SJSA1 (cell line): ENCODE measurements around the gene PC. TPM values are rescaled to one million over a fixed set of nuclear protein-coding genes. Genes with fewer than 3 reads are reported as not detected.

ENCODE experiments used
- DNase-seq, 2 experiments: peaks; one replicate each; pipeline ENCODE4 v3.0.0-alpha.2; 2015 to 2020; ENCODE audit warnings: low spot score in 2 of 2, low read depth in 1 of 2
- H3K27ac ChIP-seq: fragments of 250-450 bp; sonication (Bioruptor Pico); 2 replicates; pipeline ENCODE4 v1.5.1; 2020; ENCODE audit warnings: mild to moderate bottlenecking, moderate library complexity
- H3K27me3 ChIP-seq: fragments of 250-450 bp; sonication (Bioruptor Pico); replicated peaks from 2 replicates; pipeline ENCODE4 v1.5.1; 2020; ENCODE audit warnings: mild to moderate bottlenecking, moderate library complexity
- H3K36me3 ChIP-seq: fragments of 250-450 bp; sonication (Bioruptor Pico); 2 replicates; pipeline ENCODE4 v1.5.1; 2020; ENCODE audit warnings: mild to moderate bottlenecking
- H3K4me1 ChIP-seq: fragments of 250-450 bp; sonication (Bioruptor Pico); replicated peaks from 2 replicates; pipeline ENCODE4 v1.6.1; 2021; ENCODE audit warnings: mild to moderate bottlenecking
- H3K4me3 ChIP-seq: fragments of 250-450 bp; sonication (Bioruptor Pico); 2 replicates; pipeline ENCODE4 v1.5.1; 2020; ENCODE audit warnings: mild to moderate bottlenecking
- H3K9me3 ChIP-seq: fragments of 250-450 bp; sonication (Bioruptor Pico); replicated peaks from 2 replicates; pipeline ENCODE4 v1.5.1; 2020; ENCODE audit warnings: mild to moderate bottlenecking
- total RNA-seq: library from RNA; depleted of rRNA; stranded (reverse); fragments of >200 nt; shearing (Covaris generic); gene quantifications from 2 replicates; pipeline ENCODE4 v1.2.3, GENCODE V29; 2014

The PC gene
- total RNA-seq, 1 experiment from 2014 or later: 42.0 TPM

GRCh38 chr11:66885950-66886440, 72.2 kb downstream of the PC start:
- Histone ChIP-seq H3K27me3 (no peaks in the 10 kb centered on the region), H3K9me3 (no peaks in the 10 kb centered on the region), H3K27ac (no peak overlapping the region), H3K4me3 (no peak overlapping the region), H3K4me1 (peaks cover 22% of the 10 kb centered on the region), H3K36me3 (no peaks in the 10 kb centered on the region)
- DNase-seq: no peak

GRCh38 chr11:66885469-66885868, 72.7 kb downstream of the PC start:
- Histone ChIP-seq H3K4me1 (peaks cover 22% of the 10 kb centered on the region), H3K27me3 (no peaks in the 10 kb centered on the region), H3K36me3 (no peaks in the 10 kb centered on the region), H3K27ac (no peak overlapping the region), H3K9me3 (no peaks in the 10 kb centered on the region), H3K4me3 (no peak overlapping the region)
- DNase-seq: no peak

- H3K27ac ChIP-seq: no peak overlapping the region
- DNase-seq: no peak
- no peaks in the 10 kb centered on the region for H3K9me3 ChIP-seq
- H3K27me3 ChIP-seq: no peaks in the 10 kb centered on the region
- peaks cover 22% of the 10 kb centered on the region for H3K4me1 ChIP-seq
- no peak overlapping the region for H3K4me3 ChIP-seq
- H3K36me3 ChIP-seq: no peaks in the 10 kb centered on the region
Measured at GRCh38 chr11:66884443-66884842, 73.7 kb downstream of the PC start.

GRCh38 chr11:66883016-66883965, 74.9 kb downstream of the PC start:
- no peaks in the 10 kb centered on the region for H3K9me3 ChIP-seq
- H3K27me3 ChIP-seq: no peaks in the 10 kb centered on the region
- H3K4me3 ChIP-seq: no peak overlapping the region
- H3K36me3 ChIP-seq: no peaks in the 10 kb centered on the region
- peak; percentile 77 to 85 for DNase-seq
- H3K27ac ChIP-seq: peak overlapping the region; percentile 52
- H3K4me1 ChIP-seq: peaks cover 26% of the 10 kb centered on the region

GRCh38 chr11:66882561-66883015, 75.6 kb downstream of the PC start:
- Histone ChIP-seq H3K4me1 (peaks cover 26% of the 10 kb centered on the region), H3K27me3 (no peaks in the 10 kb centered on the region), H3K4me3 (no peak overlapping the region), H3K27ac (no peak overlapping the region), H3K36me3 (no peaks in the 10 kb centered on the region), H3K9me3 (no peaks in the 10 kb centered on the region)
- DNase-seq: no peak

- no peak for DNase-seq
- Histone ChIP-seq H3K27me3 (no peaks in the 10 kb centered on the region), H3K27ac (no peak overlapping the region), H3K9me3 (no peaks in the 10 kb centered on the region), H3K36me3 (no peaks in the 10 kb centered on the region), H3K4me1 (peaks cover 26% of the 10 kb centered on the region), H3K4me3 (no peak overlapping the region)
Measured at GRCh38 chr11:66881927-66882452, 76.2 kb downstream of the PC start.

- no peak for DNase-seq
- H3K27ac ChIP-seq: no peak overlapping the region
- H3K27me3 ChIP-seq: no peaks in the 10 kb centered on the region
- no peaks in the 10 kb centered on the region for H3K36me3 ChIP-seq
- H3K9me3 ChIP-seq: no peaks in the 10 kb centered on the region
- no peak overlapping the region for H3K4me3 ChIP-seq
- peaks cover 23% of the 10 kb centered on the region for H3K4me1 ChIP-seq
Measured at GRCh38 chr11:66881451-66881835, 76.7 kb downstream of the PC start.

GRCh38 chr11:66880496-66881450, 77.4 kb downstream of the PC start:
- DNase-seq: no peak
- H3K4me1 ChIP-seq: peaks cover 23% of the 10 kb centered on the region
- H3K36me3 ChIP-seq: no peaks in the 10 kb centered on the region
- no peak overlapping the region for H3K4me3 ChIP-seq
- no peaks in the 10 kb centered on the region for H3K9me3 ChIP-seq
- no peaks in the 10 kb centered on the region for H3K27me3 ChIP-seq
- H3K27ac ChIP-seq: no peak overlapping the region

- H3K27ac ChIP-seq: no peak overlapping the region
- H3K4me1 ChIP-seq: peaks cover 23% of the 10 kb centered on the region
- no peaks in the 10 kb centered on the region for H3K9me3 ChIP-seq
- H3K36me3 ChIP-seq: no peaks in the 10 kb centered on the region
- H3K27me3 ChIP-seq: no peaks in the 10 kb centered on the region
- no peak for DNase-seq
- no peak overlapping the region for H3K4me3 ChIP-seq
Measured at GRCh38 chr11:66879999-66880398, 78.2 kb downstream of the PC start.

GRCh38 chr11:66879583-66879982, 78.6 kb downstream of the PC start:
- Histone ChIP-seq H3K4me3 (no peak overlapping the region), H3K36me3 (no peaks in the 10 kb centered on the region), H3K4me1 (peaks cover 23% of the 10 kb centered on the region), H3K9me3 (no peaks in the 10 kb centered on the region), H3K27me3 (no peaks in the 10 kb centered on the region), H3K27ac (no peak overlapping the region)
- DNase-seq: no peak

- no peak overlapping the region for H3K27ac ChIP-seq
- peaks cover 22% of the 10 kb centered on the region for H3K4me1 ChIP-seq
Measured at GRCh38 chr11:66879000-66879399, 79.2 kb downstream of the PC start.

GRCh38 chr11:66878474-66878873, 79.7 kb downstream of the PC start:
- Histone ChIP-seq H3K27ac (no peak overlapping the region), H3K4me1 (peaks cover 17% of the 10 kb centered on the region), H3K4me3 (no peak overlapping the region), H3K27me3 (no peaks in the 10 kb centered on the region), H3K9me3 (no peaks in the 10 kb centered on the region), H3K36me3 (no peaks in the 10 kb centered on the region)
- peak in 1 of 2 experiments; percentile 35 for DNase-seq

More at GRCh38 chr11:66879000-66879399, 79.2 kb downstream of the PC start:
- no peaks in the 10 kb centered on the region for H3K27me3 ChIP-seq
- H3K36me3 ChIP-seq: no peaks in the 10 kb centered on the region
- H3K9me3 ChIP-seq: no peaks in the 10 kb centered on the region
- no peak for DNase-seq
- no peak overlapping the region for H3K4me3 ChIP-seq

GRCh38 chr11:66877588-66878385, 80.4 kb downstream of the PC start:
- Histone ChIP-seq H3K27me3 (no peaks in the 10 kb centered on the region), H3K4me3 (no peak overlapping the region), H3K9me3 (no peaks in the 10 kb centered on the region), H3K4me1 (peaks cover 10% of the 10 kb centered on the region), H3K27ac (no peak overlapping the region), H3K36me3 (no peaks in the 10 kb centered on the region)
- DNase-seq: no peak
